GM21423 (cell line): ENCODE data around the gene FITM1.
A peak's percentile ranks its signal among the peaks of the same experiment; 100 is the strongest.

Source experiments
- ATAC-seq: cut with Tn5 transposase; IDR thresholded peaks from one replicate; pipeline ENCODE4 v1.9.1; 2021; ENCODE audit warnings: mild to moderate bottlenecking, moderate library complexity; ENCODE audit not compliant: unreplicated experiment

The FITM1 gene, protein sequence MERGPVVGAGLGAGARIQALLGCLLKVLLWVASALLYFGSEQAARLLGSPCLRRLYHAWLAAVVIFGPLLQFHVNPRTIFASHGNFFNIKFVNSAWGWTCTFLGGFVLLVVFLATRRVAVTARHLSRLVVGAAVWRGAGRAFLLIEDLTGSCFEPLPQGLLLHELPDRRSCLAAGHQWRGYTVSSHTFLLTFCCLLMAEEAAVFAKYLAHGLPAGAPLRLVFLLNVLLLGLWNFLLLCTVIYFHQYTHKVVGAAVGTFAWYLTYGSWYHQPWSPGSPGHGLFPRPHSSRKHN

DNA sequence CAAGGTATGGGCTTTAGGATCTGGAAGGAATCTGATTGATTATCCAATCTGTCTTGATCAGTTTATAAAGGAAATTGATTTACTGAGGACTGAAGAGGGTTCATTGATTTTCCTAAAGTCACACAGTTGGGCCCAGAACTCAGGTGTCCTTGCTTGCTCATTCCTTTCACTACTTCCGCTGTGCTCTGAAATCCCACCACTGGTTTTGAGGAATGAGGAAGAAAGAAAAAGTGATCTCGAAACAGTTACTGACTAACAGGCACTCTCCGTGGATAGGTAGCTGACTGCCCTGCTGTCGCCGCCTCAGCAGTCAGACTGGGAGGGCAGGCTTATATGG is at the start of gene FITM1:
TSS of gene FITM1 (plus strand) at position 280 of the 337 bp plus-strand sequence. CDS start 905 bp downstream, outside the sequence.
- ATAC-seq: no peak

DNA sequence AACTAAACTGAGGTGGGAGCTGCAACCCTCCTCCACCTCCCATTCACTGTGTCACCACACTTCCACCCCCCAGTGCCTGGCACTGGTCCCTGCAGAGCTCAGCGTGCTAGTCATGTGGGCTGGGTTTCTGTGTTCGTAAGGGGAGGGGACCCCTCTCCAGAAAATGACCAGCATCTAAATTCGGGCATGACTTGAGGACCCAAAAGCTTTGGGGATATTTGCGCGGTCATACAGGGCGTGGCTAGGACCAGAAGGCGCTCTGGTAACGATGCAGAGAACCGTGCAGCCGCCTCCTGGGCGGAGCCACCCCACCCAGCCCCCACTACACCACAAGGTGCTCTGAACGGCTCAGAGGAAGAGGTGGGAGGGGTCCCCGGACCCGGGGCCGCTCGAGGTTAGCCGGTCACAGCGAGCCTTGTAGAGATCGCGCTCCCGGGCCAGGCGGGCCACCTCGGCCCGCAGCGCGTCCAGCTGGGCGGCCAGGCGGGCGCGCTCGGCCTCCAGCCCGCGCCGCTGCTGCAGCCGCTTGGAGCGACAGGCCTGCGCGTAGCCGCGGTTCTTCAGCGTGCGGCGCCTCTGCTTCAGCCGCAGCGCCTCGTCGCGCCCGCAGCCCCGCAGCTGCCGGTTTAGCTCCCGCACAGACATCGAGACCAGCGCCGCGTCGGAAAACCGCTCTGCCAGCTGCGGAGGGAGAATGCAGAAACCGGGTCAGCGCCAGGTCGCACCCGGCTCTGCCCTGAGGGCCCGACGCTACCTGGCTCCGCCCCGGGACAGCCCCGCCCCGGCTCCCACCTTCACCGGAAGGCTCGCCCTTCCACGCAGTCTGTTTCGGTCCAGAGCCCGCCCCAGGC is 49.3 kb upstream of the FITM1 start:
- peak; percentile 82 for ATAC-seq

DNA sequence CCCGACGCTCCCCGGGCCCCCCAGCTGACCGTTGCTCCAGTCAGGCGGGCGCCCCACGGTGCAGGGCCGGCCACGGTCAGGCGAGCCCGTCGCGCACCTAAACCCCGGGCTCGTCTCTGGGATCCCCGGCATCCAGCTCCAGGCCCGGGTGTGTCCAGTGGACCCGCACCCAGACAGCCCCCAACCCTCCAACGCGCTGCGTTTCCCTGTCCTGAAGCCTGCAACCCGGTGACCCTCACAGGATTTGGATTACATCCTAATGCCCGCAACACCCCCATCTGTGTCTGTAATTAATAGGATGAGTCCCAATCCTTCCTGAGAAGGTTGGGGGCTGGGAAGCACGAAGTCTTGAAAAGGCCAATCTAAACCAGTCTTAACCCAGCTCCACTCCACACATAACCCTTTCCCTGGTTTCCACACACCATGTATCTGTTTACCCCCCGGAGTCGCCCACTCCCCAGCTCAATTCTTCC is 48.7 kb upstream of the FITM1 start:
- ATAC-seq: no peak

DNA sequence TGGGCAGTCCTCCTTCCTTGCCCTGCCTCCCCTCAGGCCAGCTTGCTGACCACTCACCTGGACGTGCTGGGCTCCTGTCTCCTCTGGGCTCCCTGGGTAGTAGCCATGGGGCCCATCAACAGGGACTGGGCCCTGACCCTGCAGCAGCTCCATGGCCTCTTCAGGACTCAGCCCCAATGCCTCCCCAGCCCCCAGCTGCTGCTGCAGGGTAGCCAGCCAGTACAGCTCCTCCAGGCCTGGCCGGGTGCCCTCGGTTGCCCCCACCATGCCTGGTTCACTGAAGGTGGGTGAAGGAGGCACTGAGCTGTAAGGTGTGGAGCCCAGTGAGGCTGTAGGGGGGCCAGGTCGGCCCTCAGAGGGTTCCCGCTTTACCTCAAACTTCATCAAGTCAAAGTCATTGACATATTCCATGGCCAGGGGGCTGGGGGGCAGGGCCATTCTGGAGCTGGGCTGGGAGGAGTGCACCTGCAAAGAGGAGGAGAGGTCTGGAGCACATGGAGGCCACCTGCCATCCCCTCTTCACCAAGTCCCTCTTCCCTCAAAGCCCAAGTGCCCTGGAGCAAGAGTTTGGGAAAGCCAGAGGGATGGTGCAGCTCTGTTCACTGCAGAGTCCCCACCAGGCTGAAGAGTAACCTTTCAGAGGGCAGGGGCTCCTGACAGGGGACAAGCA is 47.9 kb upstream of the FITM1 start:
- no peak for ATAC-seq

DNA sequence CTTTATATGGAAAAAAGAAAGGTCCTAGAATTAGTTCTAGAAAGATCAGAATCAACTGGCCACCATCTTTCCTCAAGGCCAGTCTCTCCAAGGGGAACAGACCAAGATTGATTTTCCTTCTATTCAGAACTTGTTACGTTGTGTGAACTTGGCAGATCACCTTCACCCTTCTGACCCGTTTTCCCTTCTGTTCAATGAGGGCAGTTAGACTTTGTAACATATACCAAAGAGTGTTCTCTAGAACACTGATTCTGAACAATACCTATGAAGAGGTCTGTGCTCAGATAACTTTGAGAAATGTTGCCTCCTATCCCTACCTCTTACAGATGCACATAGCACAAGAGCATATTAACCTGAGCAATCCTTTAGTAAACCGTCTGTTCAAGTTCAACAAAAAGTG is 47.0 kb upstream of the FITM1 start:
- ATAC-seq: no peak

DNA sequence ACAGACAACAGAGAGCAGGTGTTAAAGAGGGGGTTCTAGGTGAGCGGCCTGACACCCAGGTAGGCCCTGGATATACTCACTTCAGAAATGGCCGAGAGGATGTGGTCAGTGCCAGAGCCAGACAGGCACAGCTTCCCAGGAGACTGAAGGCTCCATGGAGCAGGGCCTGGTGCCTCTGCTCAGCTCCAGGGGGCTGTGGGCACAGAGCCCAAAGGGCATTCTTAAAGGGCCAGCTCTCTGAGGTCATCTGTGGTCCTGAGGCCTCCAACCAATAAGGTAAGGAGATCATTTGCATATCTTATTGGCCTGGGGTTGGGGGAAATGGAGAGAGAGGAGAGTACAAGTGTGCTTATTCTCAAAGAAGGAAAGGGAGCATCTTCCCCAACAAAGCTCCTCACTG is 46.0 kb upstream of the FITM1 start:
- no peak for ATAC-seq

DNA sequence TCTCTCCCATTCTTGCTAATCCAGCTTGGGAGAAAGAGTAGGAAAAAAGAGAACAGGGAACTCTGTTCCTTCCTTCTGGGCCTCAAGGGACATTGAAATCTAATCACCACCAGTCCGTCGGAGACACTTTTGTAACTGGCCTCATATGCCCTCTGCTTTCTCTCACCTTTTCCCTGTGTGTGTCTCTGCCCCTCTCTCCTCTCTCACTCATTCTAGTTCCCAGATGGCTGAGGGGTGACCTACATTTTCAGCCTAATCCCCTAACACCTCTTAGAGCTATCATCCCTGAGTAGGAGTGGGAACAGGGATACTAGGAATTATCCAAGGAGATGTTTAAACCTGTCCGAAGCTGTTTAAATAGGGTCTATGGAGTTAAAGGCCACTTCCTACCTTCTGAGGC is 45.2 kb upstream of the FITM1 start:
- no peak for ATAC-seq

DNA sequence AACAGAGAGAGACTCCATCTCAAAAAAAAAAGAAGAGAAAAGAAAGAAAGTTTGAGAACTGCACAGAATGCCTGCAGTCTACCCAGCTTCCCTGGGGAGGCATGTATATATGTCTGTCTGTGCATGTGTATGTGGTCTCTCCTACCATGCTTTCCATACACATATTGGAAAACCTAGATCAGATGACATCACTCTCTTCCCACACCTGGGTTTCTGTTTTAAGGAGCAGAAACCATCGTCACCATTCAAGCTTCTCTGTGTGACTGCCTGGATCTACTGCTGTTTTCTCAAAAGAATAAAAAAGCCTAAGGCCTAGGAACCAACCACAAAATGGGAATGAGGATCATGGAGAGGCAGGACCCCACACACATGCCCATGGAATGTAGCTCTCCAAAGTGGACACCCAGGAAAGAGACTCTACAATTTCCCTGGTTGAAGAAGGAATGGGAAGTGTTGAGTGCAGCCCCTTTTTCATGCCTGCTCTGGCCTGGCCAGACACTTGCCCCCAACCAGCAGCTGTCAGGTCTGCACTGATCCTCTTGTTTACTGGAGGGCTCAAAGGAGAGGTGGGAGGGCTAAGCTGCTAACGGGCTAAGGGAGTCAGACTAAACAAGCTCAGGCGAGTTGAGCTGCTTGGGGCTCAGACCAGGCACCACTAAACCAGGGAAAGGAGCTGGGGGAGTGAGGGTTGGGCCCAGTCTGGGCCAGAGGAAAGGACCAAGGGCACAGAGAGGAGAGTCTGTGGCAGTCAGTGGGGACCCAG is 44.1 kb upstream of the FITM1 start:
- no peak for ATAC-seq

DNA sequence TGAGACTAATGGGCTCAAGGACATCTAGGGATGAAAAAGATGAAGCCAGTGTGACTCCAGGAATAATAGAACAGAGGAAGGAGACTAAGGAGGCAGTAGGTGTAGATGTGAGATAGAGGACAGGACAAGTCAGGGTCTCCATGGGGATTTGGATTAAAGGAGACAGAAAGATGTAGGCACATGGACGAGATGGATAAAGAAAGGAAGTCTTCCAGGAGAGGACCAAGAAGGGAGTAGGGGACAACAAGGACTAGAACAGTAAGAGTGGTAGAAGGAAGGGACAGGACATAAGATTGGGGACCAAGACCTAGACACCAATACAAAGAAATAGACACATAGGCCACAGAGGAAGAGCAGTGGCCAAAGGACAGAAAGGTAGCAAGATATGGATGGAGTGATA is 43.5 kb upstream of the FITM1 start:
- ATAC-seq: no peak

DNA sequence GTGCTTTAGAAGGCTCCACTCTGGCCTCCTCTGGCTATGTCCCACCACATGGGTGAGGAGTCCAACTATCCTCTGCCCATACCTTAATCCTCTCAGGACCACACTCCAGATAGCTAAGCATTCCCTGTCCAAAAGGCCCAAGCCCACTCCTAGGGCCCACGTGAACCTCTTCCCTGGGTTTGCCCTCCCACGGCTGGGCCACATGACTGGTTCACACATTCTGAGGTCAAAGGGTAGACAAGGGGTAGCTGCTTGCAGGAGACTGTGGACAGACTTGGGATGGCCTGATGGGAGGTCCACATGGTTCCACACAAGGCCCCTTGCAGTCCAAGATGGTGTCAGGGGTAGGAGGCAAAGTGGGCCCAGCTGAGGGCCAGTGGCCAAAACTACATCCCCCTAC is 42.4 kb upstream of the FITM1 start:
- ATAC-seq: no peak

DNA sequence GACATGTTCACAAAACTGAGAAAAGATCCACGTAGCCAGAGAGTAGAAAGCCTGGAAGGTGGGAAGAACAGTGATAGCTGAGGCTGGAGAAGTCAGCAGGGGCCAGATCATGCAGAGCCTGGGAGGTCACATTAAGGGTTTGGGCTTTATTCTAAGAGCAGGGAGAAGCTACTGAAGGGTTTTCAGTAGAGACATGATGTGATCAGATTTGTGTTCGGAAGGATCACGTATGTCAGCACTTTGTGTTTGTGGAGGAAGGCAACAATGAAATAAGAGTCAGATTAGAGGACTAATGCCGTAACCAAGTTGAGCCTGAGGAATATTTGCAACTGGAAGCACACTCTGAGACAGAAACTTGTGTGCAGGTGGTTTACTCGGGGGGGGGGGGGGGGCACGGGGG is 40.6 kb upstream of the FITM1 start:
- no peak for ATAC-seq

DNA sequence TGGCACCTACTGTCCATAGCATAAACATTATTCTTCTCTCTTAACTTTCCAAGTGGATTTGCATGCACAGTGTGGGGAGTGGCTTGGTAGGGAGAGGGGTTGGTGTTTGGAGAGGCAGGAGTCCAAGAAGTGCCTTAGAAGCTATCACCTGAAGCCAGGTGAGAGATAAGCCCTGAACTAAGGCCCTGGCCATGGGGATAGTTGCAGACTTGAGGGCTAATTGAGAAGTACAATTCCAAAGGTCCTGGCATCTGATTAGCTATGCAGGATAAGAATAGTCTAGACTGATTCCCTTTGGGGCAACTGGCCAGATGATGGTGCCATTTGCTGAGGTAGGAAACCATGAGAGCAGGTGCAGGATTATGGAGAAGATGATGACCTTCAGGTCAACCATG is 38.4 kb upstream of the FITM1 start:
- ATAC-seq: no peak

DNA sequence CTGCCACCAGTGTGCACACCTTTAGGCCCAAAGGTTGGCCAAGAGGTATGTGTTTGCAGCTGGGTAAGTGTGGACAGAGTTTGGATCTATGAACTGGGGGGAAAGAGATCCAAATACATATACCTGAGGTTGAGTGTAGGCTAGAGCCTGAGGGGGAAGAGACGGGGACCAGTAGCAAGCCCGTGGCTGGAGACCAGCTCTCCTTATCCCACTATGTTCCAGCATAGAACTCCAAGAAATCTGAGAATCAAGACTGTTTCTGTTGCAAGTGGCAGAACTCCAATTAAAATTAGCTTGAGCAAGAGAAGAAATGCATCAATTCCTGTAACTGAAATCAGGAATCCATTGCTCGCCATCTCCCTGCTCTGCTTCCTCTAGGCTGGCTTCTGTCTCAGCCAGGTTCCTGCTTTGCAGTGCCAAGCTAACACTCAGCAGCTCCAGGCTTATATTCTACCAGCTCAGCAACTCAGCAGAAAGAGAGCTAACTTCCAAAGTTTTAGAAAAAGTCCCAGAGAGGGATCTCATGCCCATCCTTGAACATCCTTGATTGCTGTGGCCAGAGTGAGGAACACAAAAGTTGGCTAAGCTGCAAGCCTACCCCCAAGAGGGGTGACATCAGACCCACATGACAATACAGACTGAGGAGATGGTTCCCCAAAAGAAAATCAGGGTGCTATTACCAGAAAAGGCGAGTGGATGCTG is 37.8 kb upstream of the FITM1 start:
- no peak for ATAC-seq

DNA sequence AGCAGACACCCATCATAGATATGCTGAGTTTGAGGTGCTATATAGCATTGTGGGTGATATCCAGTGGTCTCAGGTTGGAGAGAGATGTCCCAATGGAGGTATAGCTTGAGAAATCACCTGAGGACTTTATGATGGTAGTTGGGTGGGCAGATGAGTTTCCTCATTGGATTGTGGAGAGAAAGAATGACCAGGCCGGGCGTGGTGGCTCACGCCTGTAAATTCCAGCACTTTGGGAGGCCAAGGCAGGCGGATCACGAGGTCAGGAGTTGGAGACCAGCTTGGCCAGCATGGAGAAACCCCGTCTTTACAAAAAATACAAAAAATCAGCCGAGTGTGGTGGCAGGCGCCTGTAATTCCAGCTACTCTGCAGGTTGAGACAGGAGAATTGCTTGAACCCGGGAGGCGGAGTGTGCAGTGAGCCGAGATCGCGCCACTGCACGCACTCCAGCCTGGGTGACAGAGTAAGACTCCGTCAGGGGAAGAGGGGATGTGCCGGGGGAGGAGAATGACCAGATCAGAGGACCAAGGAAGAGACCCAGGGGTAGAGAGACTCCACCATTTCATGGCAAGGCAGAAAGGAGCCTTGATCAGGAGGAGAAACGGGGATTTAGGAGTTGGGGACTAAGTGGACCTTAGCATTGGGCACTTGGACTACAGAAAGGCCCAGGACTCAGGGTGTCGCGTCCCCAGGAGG is 37.1 kb upstream of the FITM1 start:
- ATAC-seq: no peak

DNA sequence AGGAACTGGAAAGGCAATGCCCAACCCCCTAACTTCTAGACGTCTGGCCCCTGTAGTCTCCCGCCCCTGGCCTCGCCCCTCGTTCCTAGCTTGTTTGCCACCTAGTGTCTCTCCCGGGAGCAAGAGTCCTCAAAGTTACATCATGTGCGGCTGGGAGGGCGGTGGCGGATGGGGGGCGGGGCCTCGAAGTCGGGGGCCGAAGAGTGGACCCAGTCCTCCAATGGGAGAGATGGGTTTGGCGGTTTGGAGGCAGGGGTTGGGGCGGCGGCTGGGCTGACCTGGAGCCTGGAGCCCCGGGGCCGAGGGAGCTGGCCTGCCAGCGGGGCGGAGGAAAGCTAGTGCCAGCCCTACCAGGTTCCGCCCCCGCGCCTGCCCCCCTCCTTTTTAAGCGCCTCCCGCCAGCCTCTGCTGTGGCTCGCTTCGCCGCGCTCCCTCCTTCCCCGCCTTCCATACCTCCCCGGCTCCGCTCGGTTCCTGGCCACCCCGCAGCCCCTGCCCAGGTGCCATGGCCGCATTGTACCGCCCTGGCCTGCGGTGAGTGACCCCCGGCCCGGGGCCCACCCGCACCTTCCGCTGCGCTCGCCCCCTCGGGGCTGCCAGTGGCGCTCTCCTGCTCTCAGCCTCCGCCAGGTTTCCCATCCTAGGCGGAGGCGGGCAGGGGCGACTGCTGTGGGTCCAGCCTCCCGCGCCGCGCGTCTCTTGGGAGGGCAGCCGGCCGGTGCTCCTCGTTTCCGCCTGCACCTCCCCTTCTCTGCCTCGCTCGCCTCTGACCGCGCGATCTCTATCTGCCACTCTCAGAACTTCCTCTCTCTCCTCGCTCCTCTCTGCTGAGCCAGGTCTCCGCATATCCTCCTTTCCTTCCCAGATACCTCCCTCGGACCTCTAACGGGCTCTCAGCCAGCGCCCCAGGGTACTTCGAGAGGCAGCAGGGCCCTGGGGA is 36.3 kb upstream of the FITM1 start, which contains the start of gene PCK2:
TSS of gene PCK2 (plus strand) at position 411 of the 940 bp plus-strand sequence. CDS start at position 506, 95 bp downstream.
- ATAC-seq: peak; percentile 46

DNA sequence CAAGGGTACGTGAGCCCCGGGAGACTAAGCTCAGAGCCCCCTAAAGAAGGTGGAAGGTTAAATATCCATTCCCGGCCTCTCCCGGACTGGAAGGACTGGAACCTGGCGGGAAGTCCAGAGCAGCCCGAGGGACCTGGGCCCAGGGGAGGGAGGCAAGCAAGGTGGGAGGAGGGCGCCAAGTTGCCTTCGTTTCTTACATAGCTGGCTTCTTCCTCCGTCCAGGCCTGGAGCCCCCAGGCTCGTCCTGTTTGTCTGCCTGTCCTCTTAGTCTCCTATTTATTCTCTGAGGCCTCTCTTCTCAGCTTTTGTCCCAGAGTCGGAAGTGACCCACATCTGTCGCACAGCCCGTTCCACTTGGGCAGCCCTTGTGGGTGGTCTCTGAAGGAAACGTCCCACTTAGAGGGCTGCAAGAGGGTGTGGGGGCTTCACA is 35.6 kb upstream of the FITM1 start:
- no peak for ATAC-seq

DNA sequence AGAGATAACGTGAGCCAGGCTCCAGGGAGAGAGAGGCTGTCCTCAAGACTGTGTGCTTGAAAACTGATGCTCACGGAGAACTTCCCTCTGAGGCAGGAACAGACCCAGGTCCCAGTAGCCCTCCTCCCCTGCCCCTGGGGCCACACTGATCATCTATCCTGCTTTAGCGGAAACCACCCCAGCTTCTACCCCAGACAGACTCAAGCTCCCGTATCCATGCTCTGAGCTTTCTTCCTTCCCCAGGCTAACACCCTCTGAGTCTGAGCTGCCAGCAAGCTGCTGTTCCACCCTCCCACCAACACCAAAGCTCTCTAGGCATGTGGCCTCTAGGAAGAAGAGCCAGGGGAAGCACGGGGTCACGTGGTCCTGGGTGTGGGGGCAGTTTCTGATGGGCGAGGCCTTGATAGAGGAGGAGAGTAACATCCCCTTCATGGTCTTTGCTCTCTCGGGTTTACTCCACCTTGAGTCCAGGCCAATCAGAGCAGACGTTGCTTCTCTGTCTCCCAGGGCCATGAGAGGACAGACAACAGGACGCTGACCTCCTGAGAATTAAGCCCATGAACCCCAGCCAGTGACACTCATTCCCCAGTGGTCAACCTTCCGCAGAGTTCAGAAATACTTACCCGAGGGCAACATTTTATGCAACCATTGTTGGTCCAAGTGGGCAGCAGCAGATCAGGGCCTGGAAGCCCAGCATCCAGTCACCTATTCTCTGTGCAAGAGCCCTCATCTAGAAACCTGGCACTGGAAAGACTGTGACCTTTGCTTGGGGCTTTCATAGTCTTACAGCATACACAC is 35.0 kb upstream of the FITM1 start:
- ATAC-seq: peak; percentile 63
